CD14-positive monocyte (primary cell): ENCODE measurements around the gene AMIGO2. TPM values are rescaled to one million over a fixed set of nuclear protein-coding genes. Genes with fewer than 3 reads are reported as not detected.

Source experiments
- DNase-seq, 3 donors: peaks; one replicate each; pipeline ENCODE4 v3.0.0-alpha.2; 2011 to 2022
- H2AFZ ChIP-seq: 2 replicates; pipeline ENCODE4 v1.6.0; 2012; ENCODE audit warnings: mild to moderate bottlenecking, low read depth, low read length, inconsistent platforms; ENCODE audit not compliant: insufficient read depth, poor library complexity, severe bottlenecking
- H3K27ac ChIP-seq, 2 donors: 1 replicate in 1 of 2; 2 replicates in 1 of 2; pipeline ENCODE4 v1.5.1; 2012 to 2013; ENCODE audit warnings: low read length in 2 of 2, control low read depth in 1 of 2, inconsistent platforms in 1 of 2, low read depth in 1 of 2, mild to moderate bottlenecking in 1 of 2
- H3K27me3 ChIP-seq, 2 donors: one replicate each; pipeline versions ENCODE4 v1.6.0 to v1.6.1; 2011 to 2013; ENCODE audit warnings: low read length in 2 of 2; ENCODE audit not compliant: control insufficient read depth in 2 of 2, insufficient read depth in 2 of 2
- H3K36me3 ChIP-seq, 2 donors: replicated peaks in 1 of 2; 1 replicate in 1 of 2; 2 replicates in 1 of 2; pipeline versions ENCODE4 v1.5.1 to v1.6.1; 2012 to 2013; ENCODE audit warnings: low read length in 2 of 2, control low read depth in 1 of 2, inconsistent platforms in 1 of 2, mild to moderate bottlenecking in 1 of 2; ENCODE audit not compliant: insufficient read depth in 2 of 2, control insufficient read depth in 1 of 2
- H3K4me1 ChIP-seq, 2 donors: 1 replicate in 1 of 2; 2 replicates in 1 of 2; pipeline versions ENCODE4 v1.5.1 to v1.6.1; 2012 to 2013; ENCODE audit warnings: low read length in 2 of 2, control low read depth in 1 of 2, inconsistent platforms in 1 of 2, mild to moderate bottlenecking in 1 of 2, moderate library complexity in 1 of 2; ENCODE audit not compliant: insufficient read depth in 2 of 2, control insufficient read depth in 1 of 2
- H3K4me2 ChIP-seq: replicated peaks from 2 replicates; pipeline ENCODE3; 2012; ENCODE audit warnings: low read length, moderate library complexity, mild to moderate bottlenecking; ENCODE audit not compliant: poor library complexity, severe bottlenecking; ENCODE audit errors: extremely low read depth
- H3K4me3 ChIP-seq, 3 experiments: fragments of 200-600 bp in 1 of 3; sonication (generic) in 1 of 3; replicated peaks in 1 of 3; 1 replicate in 2 of 3; 2 replicates in 1 of 3; pipeline ENCODE4 v1.5.1; 2011 to 2013; ENCODE audit warnings: low read length in 3 of 3, mild to moderate bottlenecking in 3 of 3, control low read depth in 2 of 3, low read depth in 2 of 3, inconsistent platforms in 1 of 3, moderate library complexity in 1 of 3
- H3K79me2 ChIP-seq: 2 replicates; pipeline ENCODE4 v1.6.0; 2012; ENCODE audit warnings: mild to moderate bottlenecking, control low read depth, inconsistent platforms, low read length, moderate library complexity; ENCODE audit not compliant: insufficient read depth
- H3K9ac ChIP-seq: 2 replicates; pipeline ENCODE4 v1.6.0; 2017; ENCODE audit warnings: low read length, mild to moderate bottlenecking; ENCODE audit not compliant: insufficient read depth, poor library complexity, severe bottlenecking
- H3K9me3 ChIP-seq, 2 donors: replicated peaks in 1 of 2; 1 replicate in 1 of 2; 2 replicates in 1 of 2; pipeline versions ENCODE4 v1.5.1 to v1.6.1; 2012 to 2013; ENCODE audit warnings: low read length in 2 of 2, control low read depth in 1 of 2; ENCODE audit not compliant: control insufficient read depth in 1 of 2, insufficient read depth in 1 of 2
- H4K20me1 ChIP-seq: 2 replicates; pipeline ENCODE4 v1.6.0; 2012; ENCODE audit warnings: mild to moderate bottlenecking, low read length, control low read depth, moderate library complexity; ENCODE audit not compliant: insufficient read depth
- H3K27ac Mint-ChIP-seq, 7 donors: one replicate each; pipeline ENCODE4 v1.8.0; 2020; ENCODE audit warnings: mild to moderate bottlenecking in 7 of 7, mixed read lengths in 7 of 7, moderate library complexity in 6 of 7, inconsistent platforms in 2 of 7
- H3K27me3 Mint-ChIP-seq, 3 donors: one replicate each; pipeline ENCODE4 v1.8.0; 2021 to 2022; ENCODE audit warnings: low read depth in 3 of 3, mild to moderate bottlenecking in 3 of 3, mixed read lengths in 3 of 3, moderate library complexity in 3 of 3, inconsistent platforms in 1 of 3
- H3K36me3 Mint-ChIP-seq, 2 donors: one replicate each; pipeline ENCODE4 v1.8.0; 2020; ENCODE audit warnings: mixed read lengths in 2 of 2, inconsistent platforms in 1 of 2, mild to moderate bottlenecking in 1 of 2
- H3K4me1 Mint-ChIP-seq: one replicate; pipeline ENCODE4 v1.8.0; 2020; ENCODE audit warnings: mild to moderate bottlenecking, mixed read lengths
- H3K4me3 Mint-ChIP-seq, 2 donors: one replicate each; pipeline ENCODE4 v1.8.0; 2020; ENCODE audit warnings: mild to moderate bottlenecking in 2 of 2, mixed read lengths in 2 of 2, moderate library complexity in 1 of 2
- H3K9me3 Mint-ChIP-seq, 7 donors: one replicate each; pipeline ENCODE4 v1.8.0; 2020 to 2022; ENCODE audit warnings: mixed read lengths in 7 of 7, mild to moderate bottlenecking in 6 of 7, moderate library complexity in 6 of 7, inconsistent platforms in 2 of 7
- CTCF ChIP-seq: fragments of 200-600 bp; IDR thresholded peaks from one replicate; pipeline ENCODE4 v1.8.0; 2022; ENCODE audit warnings: antibody characterized with exemption, mild to moderate bottlenecking
- WGBS: methylation state at CpG from one replicate; pipeline ENCODE4 v1.1.5; 2013; ENCODE audit warnings: missing lambda C conversion rate; ENCODE audit not compliant: insufficient coverage; 5-methylcytosine and 5-hydroxymethylcytosine counted together
- intact Hi-C, 2 donors: fragments of 100-400 bp; cut with micrococcal nuclease; formaldehyde crosslinking; loops; one replicate each; pipeline versions ENCODE4 v1.15.0 to v1.15.1; 2023
- polyA plus RNA-seq, 3 donors: library from polyadenylated mRNA; depleted of rRNA in 1 of 3; unstranded in 2 of 3; stranded (reverse) in 1 of 3; fragments of 300-500 nt in 2 of 3; fragments of >200 nt in 1 of 3; fragmentation: Illumina TruSeq in 2 of 3; gene quantifications; 1 replicate in 2 of 3; 2 replicates in 1 of 3; pipeline ENCODE4 v1.2.3, GENCODE V29; 2012 to 2021

AMIGO2 gene
- polyA plus RNA-seq, 3 donors: 0.14 to 0.77 (median 0.21) TPM

GRCh38 chr12:47029903-47030302 is 49.9 kb downstream of the AMIGO2 start:
- no peak overlapping the region for H3K27ac ChIP-seq
- no peak overlapping the region for H3K4me2 ChIP-seq
- Mint-ChIP-seq H3K4me3 (no peak overlapping the region), H3K27ac (no peak overlapping the region), H3K4me1 (no peaks in the 10 kb centered on the region), H3K36me3 (no peaks in the 10 kb centered on the region), H3K27me3 (peaks cover 2 to 7% (median 3%) of the 10 kb centered on the region in 3 donors), H3K9me3 (peaks cover 0 to 2% (median 0%) of the 10 kb centered on the region in 7 donors)
- H3K36me3 ChIP-seq: no peaks in the 10 kb centered on the region
- no peak overlapping the region for H3K9ac ChIP-seq
- intact Hi-C loops: loop anchor here (5.0 to 10.0 kb wide), 2 partner anchors 377 to 905 kb away; no protein-coding TSS in a partner anchor
- H3K27me3 ChIP-seq: no peaks in the 10 kb centered on the region
- H2AFZ ChIP-seq: no peak overlapping the region
- DNase-seq: no peak
- H4K20me1 ChIP-seq: no peaks in the 10 kb centered on the region
- no peak overlapping the region for H3K4me3 ChIP-seq
- H3K4me1 ChIP-seq: no peaks in the 10 kb centered on the region
- H3K9me3 ChIP-seq: no peaks in the 10 kb centered on the region
- WGBS: no CpG with 5 or more reads among the region's 2 CpGs
- no peaks in the 10 kb centered on the region for H3K79me2 ChIP-seq
- no peak for TF ChIP-seq CTCF

- Histone ChIP-seq H2AFZ (no peak overlapping the region), H3K36me3 (no peaks in the 10 kb centered on the region), H3K4me1 (no peaks in the 10 kb centered on the region), H4K20me1 (no peaks in the 10 kb centered on the region), H3K4me2 (no peak overlapping the region), H3K4me3 (no peak overlapping the region), H3K27ac (no peak overlapping the region), H3K9ac (no peak overlapping the region), H3K9me3 (no peaks in the 10 kb centered on the region), H3K79me2 (no peaks in the 10 kb centered on the region), H3K27me3 (no peaks in the 10 kb centered on the region)
- H3K36me3 Mint-ChIP-seq: no peaks in the 10 kb centered on the region
- H3K27me3 Mint-ChIP-seq: peaks cover 2 to 7% (median 3%) of the 10 kb centered on the region in 3 donors
- intact Hi-C loops: loop anchor here in 1 of 2 donors (10.0 kb wide), 1 partner anchor 904 kb away; no protein-coding TSS in a partner anchor
- WGBS: 95% methylated on average over 2 of the region's 4 CpGs
- peaks cover 0 to 2% (median 0%) of the 10 kb centered on the region in 7 donors for H3K9me3 Mint-ChIP-seq
- H3K4me1 Mint-ChIP-seq: no peaks in the 10 kb centered on the region
- H3K27ac Mint-ChIP-seq: no peak overlapping the region
- no peak for TF ChIP-seq CTCF
- no peak for DNase-seq
- no peak overlapping the region for H3K4me3 Mint-ChIP-seq
These were observed 50.6 kb downstream of the AMIGO2 start for GRCh38 chr12:47028981-47029708.
